ENCODE measurements around the gene MIDN.

GRCh38 chr19:1231729-1232637 is 16.4 kb upstream of the MIDN start:
- TF ChIP-seq CTCF (IDR thresholded peaks at IDR 0.05), result peak in 1 of 6 experiments; percentile 6
- TF ChIP-seq POLR2AphosphoS5 (IDR thresholded peaks at IDR 0.05), result no peak

All from upper lobe of left lung (tissue), 4 donors.